ENCODE results near the gene SUN2. TPM values are rescaled to one million over a fixed set of nuclear protein-coding genes. Genes with fewer than 3 reads are reported as not detected.

The SUN2 gene
- total RNA-seq, 1 experiment from 2014 or later, result 19.4 TPM

- peak; percentile 19 for DNase-seq (ENCODE audit: low spot score)
- in situ Hi-C loops (cut with HindIII; ENCODE audit: low sequenced_read_pairs), result no loop called here
Measured at GRCh38 chr22:38706101-38706900, 49.5 kb downstream of the SUN2 start.

DNA sequence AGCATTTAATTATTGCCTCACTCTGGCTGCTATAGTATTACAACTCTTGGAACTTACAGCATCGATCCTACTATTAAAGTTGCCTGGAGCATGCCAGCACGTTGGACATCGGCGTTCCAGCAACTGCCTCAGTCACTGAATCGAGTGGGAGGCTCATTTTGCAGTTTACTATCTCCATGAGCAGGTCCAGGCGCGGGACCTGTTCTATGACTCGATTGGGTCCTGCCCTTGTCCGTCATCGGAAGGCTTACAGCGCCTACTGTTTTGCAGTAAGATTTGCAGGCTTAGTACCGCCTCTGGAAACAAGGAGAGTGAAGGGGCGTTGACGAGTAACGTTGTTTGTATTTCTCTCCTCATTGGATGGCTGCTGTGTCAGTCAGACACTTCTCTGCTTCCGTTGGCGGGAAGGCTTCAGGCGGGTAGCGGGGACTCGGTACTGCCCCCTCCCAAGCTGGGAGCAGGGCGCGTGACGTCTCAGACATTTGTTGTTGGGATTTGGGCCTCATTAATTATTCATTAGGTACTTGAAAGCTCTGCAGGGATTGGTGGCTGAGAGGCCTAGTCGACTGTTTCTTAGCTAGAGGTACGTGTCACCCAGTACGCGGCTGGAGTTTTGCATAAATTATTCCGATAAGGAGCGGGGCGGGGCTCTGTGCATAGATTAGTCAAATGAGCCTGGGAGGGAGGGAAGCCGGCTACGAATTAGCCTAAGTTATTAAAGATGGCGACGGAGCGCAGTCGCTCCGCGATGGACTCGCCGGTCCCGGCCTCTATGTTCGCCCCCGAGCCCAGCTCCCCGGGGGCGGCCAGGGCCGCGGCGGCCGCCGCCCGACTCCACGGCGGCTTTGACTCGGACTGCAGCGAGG lies 50.3 kb downstream of the SUN2 start, which contains the start of gene GTPBP1:
Gene GTPBP1 (plus strand): TSS at position 710 of the 866 bp plus-strand sequence. CDS start 12 bp downstream, at position 722.
- peak; percentile 100 for DNase-seq (ENCODE audit: low spot score)
- in situ Hi-C loops (cut with HindIII; ENCODE audit: low sequenced_read_pairs), result no loop called here

GRCh38 chr22:38704654-38705234 lies 51.1 kb downstream of the SUN2 start:
- in situ Hi-C loops (cut with HindIII; ENCODE audit: low sequenced_read_pairs), result no loop called here
- DNase-seq (ENCODE audit: low spot score), result no peak

- in situ Hi-C loops (cut with HindIII; ENCODE audit: low sequenced_read_pairs), result no loop called here
- peak; percentile 93 for DNase-seq (ENCODE audit: low spot score)
Measured at GRCh38 chr22:38700789-38701628, 54.8 kb downstream of the SUN2 start, which contains the start of gene JOSD1. Gene JOSD1, minus strand, starts transcription at chr22:38700943. Its CDS starts 956 bp downstream, at chr22:38699987.

GRCh38 chr22:38700270-38700788 lies 55.5 kb downstream of the SUN2 start:
- in situ Hi-C loops (cut with HindIII; ENCODE audit: low sequenced_read_pairs), result no loop called here
- peak; percentile 41 for DNase-seq (ENCODE audit: low spot score)

GRCh38 chr22:38699784-38700183 lies 56.0 kb downstream of the SUN2 start:
- peak; percentile 34 for DNase-seq (ENCODE audit: low spot score)
- in situ Hi-C loops (cut with HindIII; ENCODE audit: low sequenced_read_pairs), result no loop called here

DNA sequence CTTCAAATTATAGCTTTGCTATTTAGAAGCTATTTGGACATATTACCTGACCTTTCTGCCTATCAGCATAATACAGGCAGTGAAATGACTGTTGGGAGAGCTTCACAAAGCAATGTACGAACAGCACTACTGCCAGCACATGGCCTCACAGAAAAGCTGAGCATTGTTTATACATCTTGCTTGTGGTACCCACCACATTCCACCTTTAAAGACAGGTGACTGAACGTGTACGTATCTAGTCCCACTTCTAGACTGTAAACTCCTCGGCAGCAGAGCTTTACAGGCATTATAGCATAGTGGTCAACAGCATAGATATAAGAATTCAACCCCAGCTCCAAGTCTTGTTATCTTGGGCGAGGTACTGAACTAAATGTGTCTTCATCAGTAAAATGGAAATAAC lies 56.7 kb downstream of the SUN2 start:
- in situ Hi-C loops (cut with HindIII; ENCODE audit: low sequenced_read_pairs), result no loop called here
- peak; percentile 17 for DNase-seq (ENCODE audit: low spot score)

GRCh38 chr22:38698407-38699094 lies 57.2 kb downstream of the SUN2 start:
- no peak for DNase-seq (ENCODE audit: low spot score)
- in situ Hi-C loops (cut with HindIII; ENCODE audit: low sequenced_read_pairs), result no loop called here

DNA sequence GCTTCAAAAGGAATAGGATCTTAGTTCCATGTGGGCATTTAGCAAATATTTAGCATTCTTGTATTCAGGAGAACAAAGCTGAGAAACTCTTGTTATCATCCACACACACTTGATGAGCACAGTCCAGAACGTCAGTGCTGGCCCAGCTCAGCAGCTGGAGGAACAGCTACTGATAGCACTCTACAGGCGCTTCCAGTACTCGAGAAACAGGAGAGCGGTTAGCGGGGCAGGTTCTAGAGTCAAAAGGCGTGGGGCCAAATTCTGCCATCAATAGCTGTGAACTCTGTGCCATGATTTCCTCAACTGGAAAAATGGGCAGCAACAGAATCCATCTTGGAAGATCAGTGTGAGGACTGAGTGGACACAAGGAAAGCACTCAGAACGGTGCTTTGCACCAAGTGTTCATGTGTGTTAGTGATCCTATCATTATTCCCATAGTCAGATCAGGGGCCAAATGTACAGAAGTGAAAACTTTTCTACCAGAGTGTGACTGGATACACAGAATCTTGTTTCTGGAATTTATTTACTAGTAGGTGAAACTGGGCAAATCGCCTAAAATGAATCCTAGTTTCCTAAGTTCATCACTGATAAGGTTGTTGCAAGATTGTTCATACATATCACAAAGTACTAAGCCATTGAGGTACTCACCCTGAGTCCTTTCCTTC lies 58.2 kb downstream of the SUN2 start:
- in situ Hi-C loops (cut with HindIII; ENCODE audit: low sequenced_read_pairs), result no loop called here
- DNase-seq (ENCODE audit: low spot score), result peak; percentile 31

GRCh38 chr22:38696606-38697424 lies 59.0 kb downstream of the SUN2 start:
- DNase-seq (ENCODE audit: low spot score), result peak; percentile 17
- in situ Hi-C loops (cut with HindIII; ENCODE audit: low sequenced_read_pairs), result no loop called here

DNA sequence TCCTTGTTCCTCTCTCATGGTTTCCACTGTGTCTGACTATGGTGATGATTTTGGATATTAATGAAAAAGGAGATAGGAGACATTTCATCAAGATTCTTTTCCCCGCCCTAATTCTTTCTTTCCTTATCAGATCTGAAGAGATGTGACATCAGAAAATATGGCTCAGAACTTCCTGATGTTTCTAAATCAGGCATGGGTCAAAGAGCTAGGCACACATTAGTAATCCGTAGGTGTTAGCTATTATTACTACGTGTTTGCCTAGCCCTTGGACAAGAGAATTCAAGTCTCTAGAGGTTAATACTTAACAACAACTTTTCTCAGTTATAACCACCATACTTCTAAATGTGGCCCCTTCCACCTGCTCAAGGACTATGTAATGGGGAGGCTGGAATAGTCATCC lies 60.9 kb downstream of the SUN2 start:
- in situ Hi-C loops (cut with HindIII; ENCODE audit: low sequenced_read_pairs), result no loop called here
- no peak for DNase-seq (ENCODE audit: low spot score)

- in situ Hi-C loops (cut with HindIII; ENCODE audit: low sequenced_read_pairs), result no loop called here
- DNase-seq (ENCODE audit: low spot score), result no peak
Measured at GRCh38 chr22:38694049-38694448, 61.7 kb downstream of the SUN2 start.

GRCh38 chr22:38689651-38690050 lies 66.1 kb downstream of the SUN2 start:
- in situ Hi-C loops (cut with HindIII; ENCODE audit: low sequenced_read_pairs), result no loop called here
- DNase-seq (ENCODE audit: low spot score), result no peak

GRCh38 chr22:38685761-38686160 lies 70.0 kb downstream of the SUN2 start:
- in situ Hi-C loops (cut with HindIII; ENCODE audit: low sequenced_read_pairs), result no loop called here
- no peak for DNase-seq (ENCODE audit: low spot score)

DNA sequence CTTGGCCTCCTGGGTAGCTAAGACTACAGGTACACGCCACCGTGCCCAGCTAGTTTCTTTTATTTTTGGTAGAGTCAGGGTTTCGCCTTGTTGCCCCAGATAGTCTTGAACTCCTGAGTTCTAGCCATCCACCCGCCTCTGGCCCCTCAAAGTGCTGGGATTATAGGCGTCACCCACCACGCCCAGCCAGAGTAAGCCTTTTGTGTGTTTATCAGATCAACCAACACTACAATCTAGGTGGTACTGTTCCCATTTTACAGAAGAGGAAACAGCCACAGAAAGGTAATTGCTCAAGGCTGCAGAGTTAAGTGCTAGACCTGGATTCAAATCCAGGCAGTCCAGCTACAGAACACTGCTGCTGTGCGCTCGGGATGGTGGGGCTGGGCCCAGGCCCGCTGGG lies 70.9 kb downstream of the SUN2 start:
- in situ Hi-C loops (cut with HindIII; ENCODE audit: low sequenced_read_pairs), result no loop called here
- DNase-seq (ENCODE audit: low spot score), result no peak
